Neuronal stem cell (in vitro differentiated cells): ENCODE data around the gene PARP16.
"Not testable (repeated sequence)": the region's sequence is repeated elsewhere in the genome, so short reads cannot be mapped to it uniquely, and the experiment has no call there.

ENCODE experiments used
- DNase-seq: peaks from one replicate; pipeline ENCODE4 v3.0.0-alpha.2; 2013; ENCODE audit warnings: low spot score
- H2AFZ ChIP-seq: one replicate; pipeline ENCODE4 v1.6.1; 2013; ENCODE audit warnings: mild to moderate bottlenecking, low read length, inconsistent platforms
- H2AK5ac ChIP-seq: 2 replicates; pipeline ENCODE4 v1.6.1; 2013; ENCODE audit warnings: low read depth, mild to moderate bottlenecking, inconsistent platforms, low read length, moderate library complexity, mixed read lengths
- H2BK120ac ChIP-seq: 2 replicates; pipeline ENCODE4 v1.6.1; 2013; ENCODE audit warnings: low read depth, mild to moderate bottlenecking, inconsistent platforms, low read length, moderate library complexity, mixed read lengths
- H2BK12ac ChIP-seq: one replicate; pipeline ENCODE4 v1.6.1; 2013; ENCODE audit warnings: low read length, inconsistent platforms
- H2BK15ac ChIP-seq: 2 replicates; pipeline ENCODE4 v1.6.1; 2013; ENCODE audit warnings: mild to moderate bottlenecking, low read length, inconsistent platforms, mixed read lengths
- H2BK5ac ChIP-seq: one replicate; pipeline ENCODE4 v1.6.1; 2013; ENCODE audit warnings: inconsistent platforms, mild to moderate bottlenecking, low read length, moderate library complexity
- H3K14ac ChIP-seq: one replicate; pipeline ENCODE4 v1.6.1; 2013; ENCODE audit warnings: low read length, inconsistent platforms
- H3K18ac ChIP-seq: 2 replicates; pipeline ENCODE4 v1.6.1; 2013; ENCODE audit warnings: low read length, inconsistent platforms
- H3K23ac ChIP-seq: 2 replicates; pipeline ENCODE4 v1.6.1; 2013; ENCODE audit warnings: low read depth, mild to moderate bottlenecking, mixed read lengths, low read length, inconsistent platforms; ENCODE audit not compliant: poor library complexity
- H3K27ac ChIP-seq: replicated peaks from 3 replicates; pipeline ENCODE4 v1.5.1; 2013; ENCODE audit warnings: low read length, inconsistent platforms
- H3K27me3 ChIP-seq, 3 experiments: 2 replicates each; pipeline ENCODE4 v1.6.1; 2013; ENCODE audit warnings: low read length in 3 of 3, mild to moderate bottlenecking in 2 of 3, inconsistent platforms in 1 of 3, low read depth in 1 of 3, mixed read lengths in 1 of 3, moderate library complexity in 1 of 3; ENCODE audit not compliant: control insufficient read depth in 3 of 3, insufficient read depth in 3 of 3
- H3K36me3 ChIP-seq, 2 donors: replicated peaks in 1 of 2; 2 replicates each; pipeline ENCODE4 v1.6.1; 2013; ENCODE audit warnings: low read length in 2 of 2; ENCODE audit not compliant: control insufficient read depth in 2 of 2, insufficient read depth in 2 of 2
- H3K4ac ChIP-seq: 2 replicates; pipeline ENCODE4 v1.6.1; 2013; ENCODE audit warnings: inconsistent platforms, mild to moderate bottlenecking, low read length, moderate library complexity
- H3K4me1 ChIP-seq, 2 donors: 1 replicate in 1 of 2; 2 replicates in 1 of 2; pipeline ENCODE4 v1.6.1; 2013; ENCODE audit warnings: low read length in 2 of 2, low read depth in 1 of 2; ENCODE audit not compliant: control insufficient read depth in 2 of 2, insufficient read depth in 1 of 2
- H3K4me2 ChIP-seq: one replicate; pipeline ENCODE4 v1.6.1; 2013; ENCODE audit warnings: mild to moderate bottlenecking, low read length, inconsistent platforms; ENCODE audit not compliant: insufficient read depth, poor library complexity, severe bottlenecking
- H3K4me3 ChIP-seq, 2 donors: 2 replicates each; pipeline ENCODE4 v1.5.1; 2013; ENCODE audit warnings: low read length in 2 of 2, mild to moderate bottlenecking in 2 of 2, inconsistent platforms in 1 of 2, moderate library complexity in 1 of 2
- H3K79me1 ChIP-seq: one replicate; pipeline ENCODE4 v1.6.1; 2013; ENCODE audit warnings: low read depth, mild to moderate bottlenecking, inconsistent platforms, low read length, moderate library complexity
- H3K9ac ChIP-seq: one replicate; pipeline ENCODE4 v1.6.1; 2013; ENCODE audit warnings: mild to moderate bottlenecking, low read depth, low read length, inconsistent platforms; ENCODE audit not compliant: poor library complexity
- H3K9me3 ChIP-seq, 2 donors: replicated peaks in 1 of 2; 2 replicates each; pipeline versions ENCODE3 to v1.6.1; 2013; ENCODE audit warnings: low read length in 2 of 2, mild to moderate bottlenecking in 2 of 2, inconsistent platforms in 1 of 2, low read depth in 1 of 2, mixed read lengths in 1 of 2, moderate library complexity in 1 of 2; ENCODE audit not compliant: control insufficient read depth in 2 of 2, insufficient read depth in 1 of 2
- H4K8ac ChIP-seq: one replicate; pipeline ENCODE4 v1.6.1; 2013; ENCODE audit warnings: low read depth, mild to moderate bottlenecking, inconsistent platforms, low read length, moderate library complexity
- H4K91ac ChIP-seq: one replicate; pipeline ENCODE4 v1.6.1; 2013; ENCODE audit warnings: low read length, low read depth, mild to moderate bottlenecking, inconsistent platforms; ENCODE audit not compliant: poor library complexity
- WGBS, 2 donors: extraction: QIAGEN DNeasy Blood & Tissue Kit; methylation state at CpG; one replicate each; pipeline ENCODE4 v1.1.7; 2013; ENCODE audit warnings: missing lambda C conversion rate in 2 of 2, mixed read lengths in 1 of 2; ENCODE audit not compliant: insufficient read length in 2 of 2, insufficient replicate concordance in 1 of 2; ENCODE audit errors: extremely low coverage in 2 of 2; 5-methylcytosine and 5-hydroxymethylcytosine counted together

The PARP16 gene

GRCh38 chr15:65232520-65232919 is 54.2 kb downstream of the PARP16 start:
- no peak for DNase-seq
- H3K9me3 ChIP-seq: no peaks in the 10 kb centered on the region
- H2AFZ ChIP-seq: no peak overlapping the region
- H2BK12ac ChIP-seq: no peak overlapping the region
- H4K91ac ChIP-seq: no peak overlapping the region
- H3K79me1 ChIP-seq: no peaks in the 10 kb centered on the region
- H3K4me3 ChIP-seq: no peak overlapping the region
- H3K4me1 ChIP-seq: no peaks in the 10 kb centered on the region
- no peak overlapping the region for H3K23ac ChIP-seq
- no peaks in the 10 kb centered on the region for H3K36me3 ChIP-seq
- no peak overlapping the region for H3K18ac ChIP-seq
- no peak overlapping the region for H2BK120ac ChIP-seq
- H3K27me3 ChIP-seq: no peaks in the 10 kb centered on the region
- H2AK5ac ChIP-seq: no peak overlapping the region
- no peak overlapping the region for H3K4ac ChIP-seq
- WGBS, 2 donors: no CpG with 5 or more reads among the region's 3 CpGs
- H3K4me2 ChIP-seq: no peak overlapping the region
- H2BK5ac ChIP-seq: no peak overlapping the region
- H3K27ac ChIP-seq: no peak overlapping the region
- no peak overlapping the region for H3K9ac ChIP-seq
- no peak overlapping the region for H2BK15ac ChIP-seq
- H3K14ac ChIP-seq: no peak overlapping the region
- no peak overlapping the region for H4K8ac ChIP-seq

DNA sequence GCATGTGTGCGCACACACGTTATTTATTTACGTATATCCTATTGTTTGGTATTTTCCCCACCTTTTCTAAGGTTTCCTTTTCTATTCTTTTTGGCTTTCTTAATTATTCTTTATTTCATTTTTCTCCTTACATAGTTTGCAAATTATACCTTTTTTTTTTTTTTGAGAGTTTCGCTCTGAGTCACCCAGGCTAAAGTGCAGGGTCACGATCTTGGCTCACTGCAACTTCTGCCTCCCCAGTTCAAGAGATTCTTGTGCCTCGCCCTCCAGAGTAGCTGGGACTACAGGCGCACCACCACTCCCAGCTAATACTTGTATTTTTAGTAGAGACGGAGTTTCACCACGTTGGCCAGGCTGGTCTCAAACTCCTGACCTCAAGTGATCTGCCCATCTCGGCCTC is 55.4 kb downstream of the PARP16 start:
- no peak overlapping the region for H3K9ac ChIP-seq
- H2BK12ac ChIP-seq: no peak overlapping the region
- H3K36me3 ChIP-seq: no peaks in the 10 kb centered on the region
- H2AFZ ChIP-seq: no peak overlapping the region
- no peak overlapping the region for H3K18ac ChIP-seq
- WGBS, 2 donors: no CpG with 5 or more reads among the region's 10 CpGs
- H2BK5ac ChIP-seq: no peak overlapping the region
- H3K4me3 ChIP-seq: no peak overlapping the region
- H4K91ac ChIP-seq: no peak overlapping the region
- H3K14ac ChIP-seq: no peak overlapping the region
- H3K79me1 ChIP-seq: no peaks in the 10 kb centered on the region
- H2AK5ac ChIP-seq: no peak overlapping the region
- H3K27me3 ChIP-seq: no peaks in the 10 kb centered on the region
- H3K9me3 ChIP-seq: no peaks in the 10 kb centered on the region
- H3K23ac ChIP-seq: no peak overlapping the region
- peaks cover 0 to under 1% of the 10 kb centered on the region in 2 donors for H3K4me1 ChIP-seq
- no peak overlapping the region for H2BK15ac ChIP-seq
- H2BK120ac ChIP-seq: no peak overlapping the region
- no peak overlapping the region for H4K8ac ChIP-seq
- H3K4ac ChIP-seq: no peak overlapping the region
- DNase-seq: no peak
- H3K27ac ChIP-seq: no peak overlapping the region
- H3K4me2 ChIP-seq: no peak overlapping the region

GRCh38 chr15:65226901-65227300 is 59.8 kb downstream of the PARP16 start:
- DNase-seq, H2AK5ac ChIP-seq, H3K36me3 ChIP-seq, H2BK5ac ChIP-seq, H3K9ac ChIP-seq, H4K91ac ChIP-seq, H3K4ac ChIP-seq, H3K9me3 ChIP-seq, H3K14ac ChIP-seq, H2AFZ ChIP-seq, H3K4me3 ChIP-seq, H2BK120ac ChIP-seq, H3K79me1 ChIP-seq, H3K4me1 ChIP-seq, H3K27me3 ChIP-seq, H3K27ac ChIP-seq, H2BK12ac ChIP-seq, H3K23ac ChIP-seq, H2BK15ac ChIP-seq, H3K18ac ChIP-seq, H3K4me2 ChIP-seq, H4K8ac ChIP-seq: not testable (repeated sequence)
- no CpG with 5 or more reads among the region's 10 CpGs for WGBS, 2 donors

- no peak overlapping the region for H3K14ac ChIP-seq
- no peaks in the 10 kb centered on the region for H3K36me3 ChIP-seq
- peaks cover 0 to 3% of the 10 kb centered on the region in 2 donors for H3K4me1 ChIP-seq
- H3K27me3 ChIP-seq: peaks cover 0 to 8% (median 0%) of the 10 kb centered on the region in 3 experiments
- no peak overlapping the region for H3K4ac ChIP-seq
- no peak overlapping the region for H3K9ac ChIP-seq
- H2AK5ac ChIP-seq: peak overlapping the region; percentile 92
- H2BK120ac ChIP-seq: peak overlapping the region; percentile 67
- H4K91ac ChIP-seq: no peak overlapping the region
- peak overlapping the region; percentile 100 for H2BK15ac ChIP-seq
- no peak for DNase-seq
- H3K18ac ChIP-seq: peak overlapping the region; percentile 83
- H3K4me3 ChIP-seq: no peak overlapping the region
- no peak overlapping the region for H4K8ac ChIP-seq
- no peaks in the 10 kb centered on the region for H3K9me3 ChIP-seq
- no peak overlapping the region for H3K4me2 ChIP-seq
- no peak overlapping the region for H2BK5ac ChIP-seq
- no CpG with 5 or more reads among the region's 3 CpGs for WGBS, 2 donors
- no peak overlapping the region for H2AFZ ChIP-seq
- H3K79me1 ChIP-seq: no peaks in the 10 kb centered on the region
- peak overlapping the region; percentile 84 for H2BK12ac ChIP-seq
- no peak overlapping the region for H3K23ac ChIP-seq
- no peak overlapping the region for H3K27ac ChIP-seq
These were observed 60.5 kb downstream of the PARP16 start for GRCh38 chr15:65226221-65226620.
